Activated CD8-positive, alpha-beta T cell treated with anti-CD3 and anti-CD28 coated beads for 36 hours (primary cell): ENCODE results near the gene GPT2. TPM values are rescaled to one million over a fixed set of nuclear protein-coding genes. Genes with fewer than 3 reads are reported as not detected.
A peak's percentile ranks its signal among the peaks of the same experiment; 100 is the strongest.

Experiments used
- ATAC-seq: fragments of 200-7000 bp; cut with Tn5 transposase; one replicate; pipeline ENCODE4 v1.10.0; 2021; ENCODE audit warnings: mild to moderate bottlenecking, moderate library complexity
- CTCF ChIA-PET: fragments of 350-600 bp; sonication (Branson Sonifier 250); formaldehyde crosslinking; loops from one replicate; lab custom pipeline; 2021; ENCODE audit warnings: antibody characterized with exemption; lab: Charles Lee
- POLR2A ChIA-PET: fragments of 350-600 bp; sonication (Branson Sonifier 250); formaldehyde crosslinking; loops from one replicate; lab custom pipeline; 2021; ENCODE audit warnings: antibody characterized with exemption; lab: Charles Lee
- DNase-seq: peaks from one replicate; pipeline ENCODE4 v3.0.0-alpha.2; 2020
- H3K27ac Mint-ChIP-seq: one replicate; pipeline ENCODE4 v1.8.0; 2021; ENCODE audit warnings: mild to moderate bottlenecking, mixed read lengths
- H3K27me3 Mint-ChIP-seq: one replicate; pipeline ENCODE4 v1.8.0; 2021; ENCODE audit warnings: mixed read lengths
- H3K36me3 Mint-ChIP-seq: one replicate; pipeline ENCODE4 v1.8.0; 2021; ENCODE audit warnings: low read depth, mixed read lengths
- H3K4me1 Mint-ChIP-seq: one replicate; pipeline ENCODE4 v1.8.0; 2021; ENCODE audit warnings: low read depth, mixed read lengths
- H3K4me3 Mint-ChIP-seq: one replicate; pipeline ENCODE4 v1.8.0; 2021; ENCODE audit warnings: mild to moderate bottlenecking, moderate library complexity, mixed read lengths
- H3K9me3 Mint-ChIP-seq: one replicate; pipeline ENCODE4 v1.8.0; 2021; ENCODE audit warnings: mixed read lengths
- intact Hi-C: fragments of 100-400 bp; cut with micrococcal nuclease; formaldehyde crosslinking; loops from one replicate; pipeline ENCODE4 v1.10.0; 2022
- total RNA-seq, 2 experiments: library from RNA; stranded (reverse); gene quantifications; one replicate each; pipeline ENCODE4 v1.2.3, GENCODE V29; 2021
- TF ChIP-seq, protein P1 (sequence below): fragments of 200-600 bp; IDR thresholded peaks from one replicate; pipeline ENCODE4 v1.8.0; 2022; ENCODE audit warnings: antibody characterized with exemption, mild to moderate bottlenecking

Gene GPT2
- total RNA-seq, 2 experiments from 2014 or later: 39.3 to 50.6 TPM

GRCh38 chr16:46928811-46929210, 44.6 kb downstream of the GPT2 start:
- CTCF ChIA-PET: interaction anchor here (0.6 to 5.8 kb wide), 9 partner anchors 10 to 386 kb away, joined by 3 to 49 read pairs (median 7); partner anchors contain the start of gene GPT2
- ATAC-seq (no peak), DNase-seq (no peak)
- POLR2A ChIA-PET: interaction anchor here (0.7 kb wide), 1 partner anchor 48 kb away, joined by 3 read pairs; no protein-coding TSS in a partner anchor
- Mint-ChIP-seq H3K9me3 (no peaks in the 10 kb centered on the region), H3K36me3 (peaks cover 24% of the 10 kb centered on the region), H3K4me1 (no peaks in the 10 kb centered on the region), H3K4me3 (no peak overlapping the region), H3K27me3 (no peaks in the 10 kb centered on the region), H3K27ac (no peak overlapping the region)
- intact Hi-C loops: no loop called here
- TF ChIP-seq, protein P1, sequence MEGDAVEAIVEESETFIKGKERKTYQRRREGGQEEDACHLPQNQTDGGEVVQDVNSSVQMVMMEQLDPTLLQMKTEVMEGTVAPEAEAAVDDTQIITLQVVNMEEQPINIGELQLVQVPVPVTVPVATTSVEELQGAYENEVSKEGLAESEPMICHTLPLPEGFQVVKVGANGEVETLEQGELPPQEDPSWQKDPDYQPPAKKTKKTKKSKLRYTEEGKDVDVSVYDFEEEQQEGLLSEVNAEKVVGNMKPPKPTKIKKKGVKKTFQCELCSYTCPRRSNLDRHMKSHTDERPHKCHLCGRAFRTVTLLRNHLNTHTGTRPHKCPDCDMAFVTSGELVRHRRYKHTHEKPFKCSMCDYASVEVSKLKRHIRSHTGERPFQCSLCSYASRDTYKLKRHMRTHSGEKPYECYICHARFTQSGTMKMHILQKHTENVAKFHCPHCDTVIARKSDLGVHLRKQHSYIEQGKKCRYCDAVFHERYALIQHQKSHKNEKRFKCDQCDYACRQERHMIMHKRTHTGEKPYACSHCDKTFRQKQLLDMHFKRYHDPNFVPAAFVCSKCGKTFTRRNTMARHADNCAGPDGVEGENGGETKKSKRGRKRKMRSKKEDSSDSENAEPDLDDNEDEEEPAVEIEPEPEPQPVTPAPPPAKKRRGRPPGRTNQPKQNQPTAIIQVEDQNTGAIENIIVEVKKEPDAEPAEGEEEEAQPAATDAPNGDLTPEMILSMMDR: no peak

GRCh38 chr16:46929378-46930332, 45.5 kb downstream of the GPT2 start:
- Mint-ChIP-seq H3K4me3 (no peak overlapping the region), H3K36me3 (peaks cover 16% of the 10 kb centered on the region), H3K27me3 (no peaks in the 10 kb centered on the region), H3K4me1 (no peaks in the 10 kb centered on the region), H3K27ac (no peak overlapping the region), H3K9me3 (no peaks in the 10 kb centered on the region)
- CTCF ChIA-PET: interaction anchor here (0.6 to 5.8 kb wide), 37 partner anchors 9 to 1237 kb away, joined by 3 to 49 read pairs (median 4); partner anchors contain the start of gene GPT2
- DNase-seq: peak; percentile 72
- POLR2A ChIA-PET: interaction anchor here (0.7 to 1.2 kb wide), 2 partner anchors 11 to 49 kb away, joined by 3 read pairs; no protein-coding TSS in a partner anchor
- intact Hi-C loops: no loop called here
- TF ChIP-seq, protein P1: peak; percentile 92
- ATAC-seq: peak; percentile 87

GRCh38 chr16:46930861-46931260, 46.7 kb downstream of the GPT2 start:
- DNase-seq: no peak
- ChIA-PET CTCF (interaction anchor here (0.6 to 5.8 kb wide), 16 partner anchors 11 to 256 kb away, joined by 3 to 49 read pairs (median 6); partner anchors contain the start of gene GPT2), POLR2A (interaction anchor here (1.2 kb wide), 1 partner anchor 12 kb away, joined by 3 read pairs; no protein-coding TSS in a partner anchor)
- intact Hi-C loops: no loop called here
- ATAC-seq: no peak
- H3K27me3 Mint-ChIP-seq: no peaks in the 10 kb centered on the region
- TF ChIP-seq, protein P1: no peak
- H3K27ac Mint-ChIP-seq: no peak overlapping the region
- no peak overlapping the region for H3K4me3 Mint-ChIP-seq
- H3K4me1 Mint-ChIP-seq: no peaks in the 10 kb centered on the region
- no peaks in the 10 kb centered on the region for H3K9me3 Mint-ChIP-seq
- peaks cover 15% of the 10 kb centered on the region for H3K36me3 Mint-ChIP-seq

- CTCF ChIA-PET: interaction anchor here (0.8 kb wide), 1 partner anchor 79 kb away, joined by 3 read pairs; no protein-coding TSS in a partner anchor
- intact Hi-C loops: no loop called here
These were observed 48.6 kb downstream of the GPT2 start for GRCh38 chr16:46932802-46933201.

More at GRCh38 chr16:46932802-46933201, 48.6 kb downstream of the GPT2 start:
- Mint-ChIP-seq H3K27me3 (no peaks in the 10 kb centered on the region), H3K9me3 (no peaks in the 10 kb centered on the region), H3K4me1 (no peaks in the 10 kb centered on the region), H3K4me3 (no peak overlapping the region), H3K27ac (no peak overlapping the region), H3K36me3 (peaks cover 7% of the 10 kb centered on the region)
- ATAC-seq (no peak), DNase-seq (no peak)
- POLR2A ChIA-PET: no interaction called here
- TF ChIP-seq, protein P1: no peak
